HTR-8/SVneo (cell line): Measurements from ENCODE around the gene LRRC45.
"Not testable (repeated sequence)": the region's sequence is repeated elsewhere in the genome, so short reads cannot be mapped to it uniquely, and the experiment has no call there.

Experiments used
- DNase-seq: peaks from one replicate; pipeline ENCODE4 v3.0.0; 2011; ENCODE audit warnings: low spot score, mixed read lengths; ENCODE audit not compliant: insufficient read length
- FAIRE-seq: peaks from 2 replicates; lab custom pipeline; 2011; peaks lifted over from hg19 to GRCh38; lab: Jason Lieb, UNC

Gene LRRC45

GRCh38 chr17:82031303-82031884 is 8.3 kb downstream of the LRRC45 start, which contains the start of gene RAC3:
RAC3 (plus strand) TSS chr17:82031678; CDS start chr17:82031762, 84 bp downstream.
- FAIRE-seq (no peak), DNase-seq (peak; percentile 45)

- DNase-seq (peak; percentile 41), FAIRE-seq (no peak)
Observed at GRCh38 chr17:82031885-82032627, 9.0 kb downstream of the LRRC45 start.

GRCh38 chr17:82033359-82034085 is 10.4 kb downstream of the LRRC45 start:
- FAIRE-seq (no peak), DNase-seq (no peak)

GRCh38 chr17:82034371-82035011 is 11.4 kb downstream of the LRRC45 start:
- no peak for FAIRE-seq
- DNase-seq: no peak

- FAIRE-seq: no peak
- DNase-seq: no peak
Observed at GRCh38 chr17:82035488-82035887, 12.4 kb downstream of the LRRC45 start.

GRCh38 chr17:82035956-82036633 is 13.0 kb downstream of the LRRC45 start:
- no peak for FAIRE-seq
- DNase-seq: no peak

- no peak for FAIRE-seq
- DNase-seq: no peak
Observed at GRCh38 chr17:82036634-82037091, 13.6 kb downstream of the LRRC45 start.

- peak; percentile 93 for FAIRE-seq
- peak; percentile 97 for DNase-seq
Observed at GRCh38 chr17:82037092-82037888, 14.2 kb downstream of the LRRC45 start, which contains the start of gene DCXR. DCXR (minus strand) TSS chr17:82037697; CDS start chr17:82037682, 15 bp downstream.

- no peak for DNase-seq
- FAIRE-seq: no peak
Observed at GRCh38 chr17:82037889-82038195, 14.7 kb downstream of the LRRC45 start.

GRCh38 chr17:82038796-82039409 is 15.8 kb downstream of the LRRC45 start:
- FAIRE-seq, DNase-seq: not testable (repeated sequence)

GRCh38 chr17:82039695-82040299 is 16.7 kb downstream of the LRRC45 start:
- FAIRE-seq (no peak), DNase-seq (no peak)

- DNase-seq (no peak), FAIRE-seq (no peak)
Observed at GRCh38 chr17:82041144-82041814, 18.2 kb downstream of the LRRC45 start.

- peak; percentile 83 for FAIRE-seq
- no peak for DNase-seq
Observed at GRCh38 chr17:82042649-82043048, 19.5 kb downstream of the LRRC45 start.

- FAIRE-seq (no peak), DNase-seq (no peak)
Observed at GRCh38 chr17:82043507-82043906, 20.4 kb downstream of the LRRC45 start.

GRCh38 chr17:82045936-82046484 is 22.9 kb downstream of the LRRC45 start:
- FAIRE-seq: no peak
- DNase-seq: no peak

- DNase-seq: no peak
- no peak for FAIRE-seq
Observed at GRCh38 chr17:82046903-82047302, 23.8 kb downstream of the LRRC45 start.

GRCh38 chr17:82047379-82047778 is 24.3 kb downstream of the LRRC45 start:
- peak; percentile 42 for FAIRE-seq

More at GRCh38 chr17:82047379-82047778, 24.3 kb downstream of the LRRC45 start:
- no peak for DNase-seq
